Parathyroid adenoma (tissue), 2 donors: ENCODE measurements around the gene ZBED1.

Experiments used
- H2AFZ ChIP-seq: fragments of 300-600 bp; sonication (generic); one replicate; pipeline ENCODE4 v1.7.0; 2017; ENCODE audit warnings: antibody characterized with exemption, mild to moderate bottlenecking
- H3K27ac ChIP-seq: fragments of 300-600 bp; sonication (generic); one replicate; pipeline ENCODE4 v1.7.0; 2017
- H3K27me3 ChIP-seq: fragments of 300-600 bp; sonication (generic); one replicate; pipeline ENCODE4 v1.7.0; 2017; ENCODE audit warnings: low read length; ENCODE audit not compliant: control insufficient read depth, insufficient read depth
- H3K36me3 ChIP-seq: fragments of 300-600 bp; sonication (generic); one replicate; pipeline ENCODE4 v1.7.0; 2017; ENCODE audit warnings: low read length; ENCODE audit not compliant: control insufficient read depth, insufficient read depth
- H3K4me1 ChIP-seq: fragments of 300-600 bp; sonication (generic); one replicate; pipeline ENCODE4 v1.7.0; 2017; ENCODE audit warnings: control low read depth
- H3K4me2 ChIP-seq: fragments of 300-600 bp; sonication (generic); one replicate; pipeline ENCODE4 v1.7.0; 2017; ENCODE audit warnings: low read length
- H3K4me3 ChIP-seq: fragments of 300-600 bp; sonication (generic); one replicate; pipeline ENCODE4 v1.7.0; 2017; ENCODE audit warnings: low read depth, low read length
- H3K79me2 ChIP-seq: fragments of 300-600 bp; sonication (generic); one replicate; pipeline ENCODE4 v1.7.0; 2017; ENCODE audit warnings: control low read depth
- H3K9ac ChIP-seq: fragments of 300-600 bp; sonication (generic); one replicate; pipeline ENCODE4 v1.7.0; 2017; ENCODE audit warnings: mild to moderate bottlenecking
- H3K9me3 ChIP-seq: fragments of 300-600 bp; sonication (generic); one replicate; pipeline ENCODE4 v1.7.0; 2017; ENCODE audit warnings: low read length; ENCODE audit not compliant: control insufficient read depth
- TF ChIP-seq, protein P1 (sequence below): fragments of 300-600 bp; sonication (generic); IDR thresholded peaks from one replicate; pipeline ENCODE4 v1.7.0; 2017; ENCODE audit warnings: antibody characterized with exemption, mild to moderate bottlenecking
- donor health status: primary hyperparathyroidism.

The ZBED1 gene

GRCh38 chrX:2513121-2513664 lies 12.4 kb upstream of the ZBED1 start:
- Histone ChIP-seq H2AFZ (no peak overlapping the region), H3K9ac (no peak overlapping the region), H3K27me3 (no peaks in the 10 kb centered on the region), H3K9me3 (no peaks in the 10 kb centered on the region), H3K4me1 (no peaks in the 10 kb centered on the region), H3K27ac (no peak overlapping the region), H3K79me2 (no peaks in the 10 kb centered on the region), H3K4me3 (no peak overlapping the region), H3K36me3 (no peaks in the 10 kb centered on the region), H3K4me2 (no peak overlapping the region)
- TF ChIP-seq, protein P1, sequence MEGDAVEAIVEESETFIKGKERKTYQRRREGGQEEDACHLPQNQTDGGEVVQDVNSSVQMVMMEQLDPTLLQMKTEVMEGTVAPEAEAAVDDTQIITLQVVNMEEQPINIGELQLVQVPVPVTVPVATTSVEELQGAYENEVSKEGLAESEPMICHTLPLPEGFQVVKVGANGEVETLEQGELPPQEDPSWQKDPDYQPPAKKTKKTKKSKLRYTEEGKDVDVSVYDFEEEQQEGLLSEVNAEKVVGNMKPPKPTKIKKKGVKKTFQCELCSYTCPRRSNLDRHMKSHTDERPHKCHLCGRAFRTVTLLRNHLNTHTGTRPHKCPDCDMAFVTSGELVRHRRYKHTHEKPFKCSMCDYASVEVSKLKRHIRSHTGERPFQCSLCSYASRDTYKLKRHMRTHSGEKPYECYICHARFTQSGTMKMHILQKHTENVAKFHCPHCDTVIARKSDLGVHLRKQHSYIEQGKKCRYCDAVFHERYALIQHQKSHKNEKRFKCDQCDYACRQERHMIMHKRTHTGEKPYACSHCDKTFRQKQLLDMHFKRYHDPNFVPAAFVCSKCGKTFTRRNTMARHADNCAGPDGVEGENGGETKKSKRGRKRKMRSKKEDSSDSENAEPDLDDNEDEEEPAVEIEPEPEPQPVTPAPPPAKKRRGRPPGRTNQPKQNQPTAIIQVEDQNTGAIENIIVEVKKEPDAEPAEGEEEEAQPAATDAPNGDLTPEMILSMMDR, result no peak

DNA sequence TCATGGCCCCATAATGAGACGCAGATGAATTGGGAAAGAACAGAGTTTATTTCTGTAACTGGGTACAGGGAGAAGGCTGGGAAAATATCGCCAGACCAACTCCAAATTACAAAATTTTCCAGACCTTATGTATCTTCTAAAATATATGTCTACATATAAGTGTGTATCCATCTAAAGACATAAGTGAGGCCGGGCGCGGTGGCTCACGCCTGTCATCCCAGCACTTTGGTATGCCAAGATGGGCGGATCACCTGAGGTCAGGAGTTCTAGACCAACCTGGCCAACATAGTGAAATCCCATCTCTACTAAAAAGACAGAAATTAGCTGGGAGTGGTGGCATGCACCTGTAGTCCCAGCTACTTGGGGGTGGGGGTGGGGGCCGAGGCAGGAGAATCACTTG lies 11.7 kb upstream of the ZBED1 start:
- H3K4me2 ChIP-seq, result no peak overlapping the region
- no peaks in the 10 kb centered on the region for H3K27me3 ChIP-seq
- H2AFZ ChIP-seq, result no peak overlapping the region
- no peak overlapping the region for H3K27ac ChIP-seq
- no peaks in the 10 kb centered on the region for H3K79me2 ChIP-seq
- TF ChIP-seq, protein P1, result no peak
- no peaks in the 10 kb centered on the region for H3K36me3 ChIP-seq
- no peaks in the 10 kb centered on the region for H3K4me1 ChIP-seq
- H3K9ac ChIP-seq, result no peak overlapping the region
- H3K9me3 ChIP-seq, result no peaks in the 10 kb centered on the region
- H3K4me3 ChIP-seq, result no peak overlapping the region

DNA sequence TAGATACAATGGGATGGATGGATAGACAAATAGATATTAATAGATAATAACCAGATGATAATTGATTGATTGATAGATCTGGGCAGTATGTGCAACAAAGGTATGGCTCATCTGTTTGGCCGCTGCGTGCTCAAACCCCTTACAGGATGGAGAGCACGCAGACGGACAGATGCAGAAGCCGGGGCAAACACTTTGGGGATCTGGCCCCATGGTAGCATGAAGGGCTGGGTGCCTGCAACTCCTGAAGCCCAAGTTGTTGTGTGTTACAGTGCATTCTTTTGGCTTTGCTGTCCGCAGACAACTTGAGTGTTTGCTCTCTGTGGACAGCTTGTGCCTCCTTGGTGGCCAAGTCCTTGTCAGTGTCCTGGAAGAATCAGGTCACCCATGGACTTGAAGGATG lies 10.6 kb upstream of the ZBED1 start:
- no peak overlapping the region for H3K4me3 ChIP-seq
- H3K27ac ChIP-seq, result no peak overlapping the region
- H3K4me2 ChIP-seq, result no peak overlapping the region
- H3K9ac ChIP-seq, result no peak overlapping the region
- no peak overlapping the region for H2AFZ ChIP-seq
- TF ChIP-seq, protein P1, result no peak
- H3K9me3 ChIP-seq, result no peaks in the 10 kb centered on the region
- no peaks in the 10 kb centered on the region for H3K79me2 ChIP-seq
- H3K36me3 ChIP-seq, result no peaks in the 10 kb centered on the region
- H3K4me1 ChIP-seq, result no peaks in the 10 kb centered on the region
- no peaks in the 10 kb centered on the region for H3K27me3 ChIP-seq

DNA sequence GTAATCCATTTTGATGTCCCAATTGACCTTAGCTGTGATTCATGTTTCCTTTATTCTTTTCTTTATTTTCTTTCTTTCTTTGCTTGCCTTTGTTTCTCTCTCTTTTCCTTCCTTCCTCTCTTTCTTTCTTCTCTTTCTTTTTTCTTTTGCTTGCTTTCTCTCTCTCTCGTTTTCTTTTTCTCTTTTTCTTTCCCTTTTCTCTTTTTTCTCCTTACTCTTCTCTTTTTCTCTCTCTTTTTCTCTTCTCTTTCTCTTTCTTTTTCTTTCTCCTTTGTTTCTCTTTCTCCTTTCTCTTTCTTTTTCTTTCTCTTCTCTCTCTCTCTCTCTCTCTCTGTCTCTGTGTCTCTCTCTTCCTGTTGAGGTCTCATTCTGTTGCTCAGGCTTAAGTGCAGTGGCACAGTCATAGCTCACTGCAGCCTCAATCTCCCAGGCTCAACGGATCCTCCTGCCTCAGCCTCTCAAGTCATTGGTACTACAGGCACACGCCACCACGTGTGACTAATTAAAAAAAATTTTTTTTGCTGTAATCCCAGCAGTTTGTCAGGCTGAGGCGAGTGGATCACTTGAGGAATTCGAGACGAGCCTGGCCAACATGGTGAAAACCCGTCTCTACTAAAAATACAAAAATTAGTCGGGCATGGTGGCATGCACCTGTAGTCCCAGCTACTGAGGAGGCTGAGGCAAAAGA lies 8.0 kb upstream of the ZBED1 start:
- Histone ChIP-seq H3K9ac (no peak overlapping the region), H3K4me1 (no peaks in the 10 kb centered on the region), H3K79me2 (no peaks in the 10 kb centered on the region), H3K27me3 (no peaks in the 10 kb centered on the region), H3K27ac (no peak overlapping the region), H3K9me3 (no peaks in the 10 kb centered on the region), H2AFZ (no peak overlapping the region), H3K4me3 (no peak overlapping the region), H3K4me2 (no peak overlapping the region), H3K36me3 (no peaks in the 10 kb centered on the region)
- TF ChIP-seq, protein P1, result no peak
